LHCN-M2 (cell line): ENCODE measurements around the gene C17orf50. TPM values are rescaled to one million over a fixed set of nuclear protein-coding genes. Genes with fewer than 3 reads are reported as not detected.

ENCODE experiments used
- DNase-seq: peaks from one replicate; pipeline ENCODE4 v3.0.0-alpha.2; 2012; ENCODE audit warnings: low read depth
- total RNA-seq: library from RNA; depleted of rRNA; stranded (reverse); fragments of >200 nt; gene quantifications from 2 replicates; pipeline ENCODE4 v1.2.3, GENCODE V29; 2014; rRNA removed

Gene C17orf50
- total RNA-seq, 1 experiment from 2014 or later, result not detected

DNA sequence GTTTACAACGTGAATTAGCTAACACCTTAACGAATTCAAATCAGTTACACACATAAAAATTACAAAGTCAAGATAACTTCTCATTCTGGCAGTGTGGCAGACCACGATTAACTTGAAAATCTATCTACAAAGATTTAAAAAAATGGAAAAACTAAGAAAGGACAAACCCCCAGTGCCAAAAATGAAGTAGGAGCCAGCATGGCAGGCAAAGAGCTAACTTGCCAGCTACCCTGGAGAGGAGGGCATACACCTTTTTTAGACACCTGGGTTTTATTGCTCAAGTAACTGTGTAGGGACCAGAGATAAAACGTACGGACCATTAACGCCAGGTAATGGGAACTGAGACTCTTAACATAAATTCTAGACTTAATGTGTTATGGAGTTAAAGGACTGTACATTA is 51.1 kb downstream of the C17orf50 start:
- DNase-seq, result no peak

DNA sequence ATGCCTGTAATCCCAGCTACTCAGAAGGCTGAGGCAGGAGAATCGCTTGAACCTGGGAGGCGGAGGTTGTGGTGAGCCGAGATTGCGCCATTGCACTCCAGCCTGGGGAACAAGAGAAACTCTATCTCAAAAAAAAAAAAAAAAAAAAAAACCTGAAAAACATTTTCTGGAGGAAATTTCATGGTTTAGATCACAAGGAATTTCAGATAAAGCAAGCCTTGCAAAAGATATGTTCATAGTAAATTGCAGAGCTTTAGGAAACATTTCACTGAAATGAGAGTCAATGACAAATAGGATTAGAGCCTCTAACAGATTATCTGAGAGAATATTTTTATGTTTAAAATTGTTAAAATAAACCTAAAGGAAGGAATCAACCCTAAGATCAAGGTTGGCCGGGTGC is 51.8 kb downstream of the C17orf50 start:
- DNase-seq, result no peak

Other genes with a start within 250 kb of the C17orf50 start
- gene SLFN12L, start 223.2 kb upstream of the C17orf50 start, total RNA-seq, result 0.19 TPM in 1 of 2 replicates, not detected in the other
- not detected in 2 replicates for gene SLFN14, start 200.1 kb upstream of the C17orf50 start, total RNA-seq
- gene PEX12, start 182.3 kb upstream of the C17orf50 start, total RNA-seq, result 6.9 and 7.1 TPM in 2 replicates
- gene AP2B1, start 173.6 kb upstream of the C17orf50 start, total RNA-seq, result 75.3 and 100 TPM in 2 replicates
- gene RASL10B, start 29.2 kb upstream of the C17orf50 start, total RNA-seq, result 0.32 and 0.63 TPM in 2 replicates
- not detected in 2 replicates for gene GAS2L2, start 7.6 kb upstream of the C17orf50 start, total RNA-seq
- not detected in 2 replicates for gene MMP28, start 34.8 kb downstream of the C17orf50 start, total RNA-seq
- 25.9 and 42.4 TPM in 2 replicates for gene TAF15, start 48.6 kb downstream of the C17orf50 start, total RNA-seq
- not detected in 2 replicates for gene HEATR9, start 108.0 kb downstream of the C17orf50 start, total RNA-seq
- gene CCL5, start 119.5 kb downstream of the C17orf50 start, total RNA-seq, result 1.1 and 1.9 TPM in 2 replicates
- 0.77 and 1.8 TPM in 2 replicates for gene RDM1, start 169.9 kb downstream of the C17orf50 start, total RNA-seq
- gene LYZL6, start 182.8 kb downstream of the C17orf50 start, total RNA-seq, result not detected in 2 replicates
- gene CCL16, start 220.6 kb downstream of the C17orf50 start, total RNA-seq, result not detected in 2 replicates
- gene CCL14, start 225.8 kb downstream of the C17orf50 start, total RNA-seq, result not detected in 2 replicates
- not detected in 2 replicates for gene CCL15, start 240.7 kb downstream of the C17orf50 start, total RNA-seq